Liver (tissue), 9 donors: Measurements from ENCODE around the gene FITM1. TPM values are rescaled to one million over a fixed set of nuclear protein-coding genes. Genes with fewer than 3 reads are reported as not detected.

ENCODE experiments used
- DNase-seq: peaks from one replicate; pipeline ENCODE4 v3.0.0-alpha.2; 2017; ENCODE audit warnings: low spot score
- H3K27ac ChIP-seq, 2 donors: one replicate each; pipeline ENCODE4 v1.7.0; 2013; ENCODE audit warnings: inconsistent platforms in 2 of 2, low read length in 2 of 2, control low read depth in 1 of 2, low read depth in 1 of 2, mild to moderate bottlenecking in 1 of 2
- H3K27me3 ChIP-seq, 4 donors: one replicate each; pipeline versions ENCODE4 v1.6.1 to v1.7.0; 2013; ENCODE audit warnings: low read length in 3 of 4, inconsistent platforms in 1 of 4, mild to moderate bottlenecking in 1 of 4, moderate library complexity in 1 of 4; ENCODE audit not compliant: control insufficient read depth in 4 of 4, insufficient read depth in 4 of 4
- H3K36me3 ChIP-seq, 4 donors: one replicate each; pipeline versions ENCODE4 v1.6.1 to v1.7.0; 2013; ENCODE audit warnings: low read length in 3 of 4, mild to moderate bottlenecking in 3 of 4, low read depth in 1 of 4, moderate library complexity in 1 of 4; ENCODE audit not compliant: control insufficient read depth in 4 of 4, insufficient read depth in 3 of 4
- H3K4me1 ChIP-seq, 4 donors: one replicate each; pipeline versions ENCODE4 v1.6.1 to v1.7.0; 2013; ENCODE audit warnings: low read length in 3 of 4, mild to moderate bottlenecking in 3 of 4, moderate library complexity in 1 of 4; ENCODE audit not compliant: control insufficient read depth in 4 of 4, insufficient read depth in 4 of 4
- H3K4me3 ChIP-seq, 3 donors: one replicate each; pipeline versions ENCODE4 v1.6.1 to v1.7.0; 2013; ENCODE audit warnings: low read length in 3 of 3, control low read depth in 1 of 3, low read depth in 1 of 3, mild to moderate bottlenecking in 1 of 3
- H3K9ac ChIP-seq, 2 donors: one replicate each; pipeline ENCODE4 v1.7.0; 2013; ENCODE audit warnings: low read length in 2 of 2, mild to moderate bottlenecking in 2 of 2, moderate library complexity in 2 of 2, control low read depth in 1 of 2, low read depth in 1 of 2
- H3K9me3 ChIP-seq, 4 donors: one replicate each; pipeline versions ENCODE4 v1.6.1 to v1.7.0; 2013; ENCODE audit warnings: low read length in 3 of 4; ENCODE audit not compliant: control insufficient read depth in 4 of 4
- EGR1 ChIP-seq, 2 donors: IDR thresholded peaks; 2 replicates each; pipeline ENCODE4 v1.6.1; 2016 to 2018; ENCODE audit warnings: antibody characterized with exemption in 2 of 2, low read depth in 2 of 2
- FOXA1 ChIP-seq: IDR thresholded peaks from 2 replicates; pipeline ENCODE4 v1.6.1; 2016; ENCODE audit warnings: antibody characterized with exemption
- FOXA2 ChIP-seq: IDR thresholded peaks from 2 replicates; pipeline ENCODE4 v1.6.1; 2016; ENCODE audit warnings: antibody characterized with exemption
- GABPA ChIP-seq, 2 donors: IDR thresholded peaks in 1 of 2; conservative IDR thresholded peaks in 1 of 2; 2 replicates each; pipeline ENCODE4 v1.6.1; 2016; ENCODE audit warnings: antibody characterized with exemption in 2 of 2, mild to moderate bottlenecking in 1 of 2, moderate library complexity in 1 of 2
- HNF4A ChIP-seq, 2 donors: conservative IDR thresholded peaks; 2 replicates each; pipeline ENCODE4 v1.6.1; 2016; ENCODE audit warnings: antibody characterized with exemption in 2 of 2, mild to moderate bottlenecking in 2 of 2
- HNF4G ChIP-seq: IDR thresholded peaks from 2 replicates; pipeline ENCODE4 v1.6.1; 2016; ENCODE audit warnings: antibody characterized with exemption
- JUND ChIP-seq, 2 donors: IDR thresholded peaks; 2 replicates each; pipeline ENCODE4 v1.6.1; 2016; ENCODE audit warnings: antibody characterized with exemption in 2 of 2
- MAX ChIP-seq: IDR thresholded peaks from 2 replicates; pipeline ENCODE4 v1.6.1; 2016; ENCODE audit warnings: antibody characterized with exemption
- RAD21 ChIP-seq, 2 donors: IDR thresholded peaks; 2 replicates each; pipeline ENCODE4 v1.6.1; 2016; ENCODE audit warnings: antibody characterized with exemption in 2 of 2, mild to moderate bottlenecking in 2 of 2
- RXRA ChIP-seq, 2 donors: IDR thresholded peaks; 2 replicates each; pipeline ENCODE4 v1.6.1; 2017 to 2018; ENCODE audit warnings: antibody characterized with exemption in 2 of 2, mild to moderate bottlenecking in 1 of 2
- SP1 ChIP-seq: IDR thresholded peaks from 2 replicates; pipeline ENCODE4 v1.6.1; 2018; ENCODE audit warnings: antibody characterized with exemption, mild to moderate bottlenecking
- TAF1 ChIP-seq: conservative IDR thresholded peaks from 2 replicates; pipeline ENCODE4 v1.6.1; 2016; ENCODE audit warnings: antibody characterized with exemption, mild to moderate bottlenecking
- ZBTB33 ChIP-seq: IDR thresholded peaks from 2 replicates; pipeline ENCODE4 v1.6.1; 2016; ENCODE audit warnings: antibody characterized with exemption
- WGBS: extraction: QIAGEN DNeasy Blood & Tissue Kit; methylation state at CpG from one replicate; pipeline ENCODE4 v1.1.7; 2013; 5-methylcytosine and 5-hydroxymethylcytosine counted together
- polyA plus RNA-seq, 2 donors: library from polyadenylated mRNA; stranded (reverse) in 1 of 2; unstranded in 1 of 2; fragments of 200-250 nt in 1 of 2; fragments of >200 nt in 1 of 2; fragmentation: Nextera tagmentation in 1 of 2; extraction: Ambion mirVana in 1 of 2; gene quantifications; one replicate each; pipeline versions ENCODE4 v1.2.1 to v1.2.3, GENCODE V29; 2013 to 2015
- total RNA-seq, 2 donors: library from RNA; depleted of rRNA; stranded (reverse); fragments of >200 nt; gene quantifications; one replicate each; pipeline ENCODE4 v1.2.3, GENCODE V29; 2014
- TF ChIP-seq, protein P1 (sequence below): IDR thresholded peaks from 2 replicates; pipeline ENCODE4 v1.6.1; 2016; ENCODE audit warnings: antibody characterized with exemption, mild to moderate bottlenecking
- TF ChIP-seq, protein P2 (sequence below): fragments of 150-350 bp; IDR thresholded peaks from 2 replicates; pipeline ENCODE4 v1.5.1; 2017; ENCODE audit warnings: improper control_type of control experiment, low read depth, low read length; ENCODE audit not compliant: missing input control
- donor health status: healthy.
- donor health status: healthy.
- donor health status: healthy.
- donor health status: healthy.
- donor health status: healthy.

The FITM1 gene
- total and polyA plus RNA-seq, 4 donors, result 1.7 to 16.1 (median 9.1) TPM

DNA sequence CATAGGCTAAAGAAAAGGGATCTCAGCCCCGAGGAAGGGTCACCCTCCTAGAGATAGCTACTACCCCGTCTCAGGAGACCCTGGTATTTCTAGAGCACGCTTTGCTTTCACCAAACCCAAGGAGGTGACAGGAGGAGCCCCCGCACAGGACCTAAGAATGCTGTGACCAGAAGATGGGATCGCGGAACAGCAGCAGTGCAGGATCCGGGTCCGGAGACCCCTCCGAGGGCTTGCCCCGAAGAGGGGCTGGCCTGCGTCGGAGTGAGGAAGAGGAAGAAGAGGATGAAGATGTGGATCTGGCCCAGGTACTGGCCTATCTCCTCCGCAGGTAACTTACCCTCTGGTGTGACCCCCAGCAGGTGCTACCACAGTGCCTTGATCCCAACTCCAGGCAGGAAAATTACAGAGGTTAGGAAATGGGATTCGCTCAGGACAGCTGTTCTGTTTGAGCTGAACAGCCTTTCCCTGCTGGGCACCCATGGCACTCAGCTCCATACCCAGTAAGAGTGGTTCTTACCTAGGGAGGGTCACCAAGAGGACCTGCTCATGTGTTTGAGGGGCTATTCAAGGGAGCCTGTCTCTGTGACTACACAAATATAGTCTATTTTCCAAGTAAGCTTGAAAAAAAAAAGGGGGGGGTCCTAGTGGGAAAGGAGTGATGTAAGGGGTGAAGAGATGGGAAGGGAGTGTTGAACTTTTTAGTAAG, 14.9 kb upstream of the FITM1 start:
- peak; percentile 25 for TF ChIP-seq TAF1
- TF ChIP-seq, protein P1, sequence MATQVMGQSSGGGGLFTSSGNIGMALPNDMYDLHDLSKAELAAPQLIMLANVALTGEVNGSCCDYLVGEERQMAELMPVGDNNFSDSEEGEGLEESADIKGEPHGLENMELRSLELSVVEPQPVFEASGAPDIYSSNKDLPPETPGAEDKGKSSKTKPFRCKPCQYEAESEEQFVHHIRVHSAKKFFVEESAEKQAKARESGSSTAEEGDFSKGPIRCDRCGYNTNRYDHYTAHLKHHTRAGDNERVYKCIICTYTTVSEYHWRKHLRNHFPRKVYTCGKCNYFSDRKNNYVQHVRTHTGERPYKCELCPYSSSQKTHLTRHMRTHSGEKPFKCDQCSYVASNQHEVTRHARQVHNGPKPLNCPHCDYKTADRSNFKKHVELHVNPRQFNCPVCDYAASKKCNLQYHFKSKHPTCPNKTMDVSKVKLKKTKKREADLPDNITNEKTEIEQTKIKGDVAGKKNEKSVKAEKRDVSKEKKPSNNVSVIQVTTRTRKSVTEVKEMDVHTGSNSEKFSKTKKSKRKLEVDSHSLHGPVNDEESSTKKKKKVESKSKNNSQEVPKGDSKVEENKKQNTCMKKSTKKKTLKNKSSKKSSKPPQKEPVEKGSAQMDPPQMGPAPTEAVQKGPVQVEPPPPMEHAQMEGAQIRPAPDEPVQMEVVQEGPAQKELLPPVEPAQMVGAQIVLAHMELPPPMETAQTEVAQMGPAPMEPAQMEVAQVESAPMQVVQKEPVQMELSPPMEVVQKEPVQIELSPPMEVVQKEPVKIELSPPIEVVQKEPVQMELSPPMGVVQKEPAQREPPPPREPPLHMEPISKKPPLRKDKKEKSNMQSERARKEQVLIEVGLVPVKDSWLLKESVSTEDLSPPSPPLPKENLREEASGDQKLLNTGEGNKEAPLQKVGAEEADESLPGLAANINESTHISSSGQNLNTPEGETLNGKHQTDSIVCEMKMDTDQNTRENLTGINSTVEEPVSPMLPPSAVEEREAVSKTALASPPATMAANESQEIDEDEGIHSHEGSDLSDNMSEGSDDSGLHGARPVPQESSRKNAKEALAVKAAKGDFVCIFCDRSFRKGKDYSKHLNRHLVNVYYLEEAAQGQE, result peak; percentile 9
- TF ChIP-seq GABPA (IDR thresholded peaks at IDR 0.05 in 1 of 2, conservative IDR thresholded peaks at IDR 0.05 in 1 of 2), result no peak
- Histone ChIP-seq H3K4me3 (peak overlapping the region; percentile 61 to 91 (median 88)), H3K9me3 (no peaks in the 10 kb centered on the region), H3K27me3 (no peaks in the 10 kb centered on the region), H3K9ac (peak overlapping the region; percentile 96 to 97), H3K36me3 (peaks cover 8 to 26% (median 23%) of the 10 kb centered on the region in 4 donors), H3K4me1 (peaks cover 3 to 47% (median 37%) of the 10 kb centered on the region in 4 donors), H3K27ac (peak overlapping the region; percentile 99 to 100)
- DNase-seq, result no peak
- 2% methylated on average over 14 of the region's 14 CpGs for WGBS

- H3K27ac ChIP-seq, result peak overlapping the region; percentile 99 to 100
- H3K4me3 ChIP-seq, result peak overlapping the region; percentile 61 to 91 (median 88)
- no peaks in the 10 kb centered on the region for H3K9me3 ChIP-seq
- WGBS, result 30% methylated on average over 6 of the region's 6 CpGs
- peak overlapping the region; percentile 96 to 97 for H3K9ac ChIP-seq
- peaks cover 3 to 40% (median 33%) of the 10 kb centered on the region in 4 donors for H3K4me1 ChIP-seq
- TF ChIP-seq SP1 (no peak), RXRA (IDR thresholded peaks at IDR 0.05) (no peak), EGR1 (IDR thresholded peaks at IDR 0.05; ENCODE audit: low read depth in 2 of 2) (no peak), FOXA1 (no peak), FOXA2 (no peak), HNF4G (no peak), MAX (no peak)
- no peak for DNase-seq
- H3K27me3 ChIP-seq, result no peaks in the 10 kb centered on the region
- H3K36me3 ChIP-seq, result peaks cover 15 to 33% (median 30%) of the 10 kb centered on the region in 4 donors
These were observed 14.2 kb upstream of the FITM1 start for GRCh38 chr14:24116128-24116814.

DNA sequence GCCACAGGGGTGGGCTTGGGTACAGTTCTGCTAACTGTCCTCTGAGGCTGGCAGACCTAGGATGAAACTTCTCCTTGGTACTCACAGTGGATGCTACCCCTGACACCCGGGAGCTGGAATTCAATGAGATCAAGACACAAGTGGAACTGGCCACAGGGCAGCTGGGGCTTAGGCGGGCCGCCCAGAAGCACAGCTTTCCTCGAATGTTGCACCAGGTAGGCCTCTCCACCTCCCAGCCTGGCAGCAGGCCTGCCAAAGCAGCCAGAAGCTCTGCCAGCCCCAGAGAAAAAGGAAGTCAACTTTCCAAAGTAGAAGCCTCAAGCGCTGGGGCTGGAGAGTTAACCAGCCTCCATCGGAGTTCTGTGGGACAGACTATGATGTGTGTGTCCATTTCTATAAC, 13.3 kb upstream of the FITM1 start:
- DNase-seq, result no peak
- TF ChIP-seq, protein P2, sequence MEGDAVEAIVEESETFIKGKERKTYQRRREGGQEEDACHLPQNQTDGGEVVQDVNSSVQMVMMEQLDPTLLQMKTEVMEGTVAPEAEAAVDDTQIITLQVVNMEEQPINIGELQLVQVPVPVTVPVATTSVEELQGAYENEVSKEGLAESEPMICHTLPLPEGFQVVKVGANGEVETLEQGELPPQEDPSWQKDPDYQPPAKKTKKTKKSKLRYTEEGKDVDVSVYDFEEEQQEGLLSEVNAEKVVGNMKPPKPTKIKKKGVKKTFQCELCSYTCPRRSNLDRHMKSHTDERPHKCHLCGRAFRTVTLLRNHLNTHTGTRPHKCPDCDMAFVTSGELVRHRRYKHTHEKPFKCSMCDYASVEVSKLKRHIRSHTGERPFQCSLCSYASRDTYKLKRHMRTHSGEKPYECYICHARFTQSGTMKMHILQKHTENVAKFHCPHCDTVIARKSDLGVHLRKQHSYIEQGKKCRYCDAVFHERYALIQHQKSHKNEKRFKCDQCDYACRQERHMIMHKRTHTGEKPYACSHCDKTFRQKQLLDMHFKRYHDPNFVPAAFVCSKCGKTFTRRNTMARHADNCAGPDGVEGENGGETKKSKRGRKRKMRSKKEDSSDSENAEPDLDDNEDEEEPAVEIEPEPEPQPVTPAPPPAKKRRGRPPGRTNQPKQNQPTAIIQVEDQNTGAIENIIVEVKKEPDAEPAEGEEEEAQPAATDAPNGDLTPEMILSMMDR, result no peak
- TF ChIP-seq JUND (IDR thresholded peaks at IDR 0.05), result no peak
- TF ChIP-seq HNF4A (conservative IDR thresholded peaks at IDR 0.05), result peak in 1 of 2 donors; percentile 27
- TF ChIP-seq ZBTB33, result no peak
- no peak for TF ChIP-seq HNF4G
- TF ChIP-seq RAD21 (IDR thresholded peaks at IDR 0.05), result peak; percentile 14 to 27
- TF ChIP-seq GABPA (IDR thresholded peaks at IDR 0.05 in 1 of 2, conservative IDR thresholded peaks at IDR 0.05 in 1 of 2), result no peak
- H3K27ac ChIP-seq, result peak overlapping the region; percentile 29 to 100
- H3K27me3 ChIP-seq, result no peaks in the 10 kb centered on the region
- peaks cover 21 to 39% (median 36%) of the 10 kb centered on the region in 4 donors for H3K36me3 ChIP-seq
- 47% methylated on average over 6 of the region's 6 CpGs for WGBS
- no peaks in the 10 kb centered on the region for H3K9me3 ChIP-seq
- peak overlapping the region; percentile 61 to 91 (median 88) for H3K4me3 ChIP-seq
- peaks cover 3 to 40% (median 33%) of the 10 kb centered on the region in 4 donors for H3K4me1 ChIP-seq
- peak overlapping the region in 1 of 2 donors; percentile 97 for H3K9ac ChIP-seq
